Right kidney (tissue), 1 donor: Measurements from ENCODE around the gene KLHL13.
"Not testable (repeated sequence)": the region's sequence is repeated elsewhere in the genome, so short reads cannot be mapped to it uniquely, and the experiment has no call there.

Experiments used
- DNase-seq: peaks from one replicate; pipeline ENCODE4 v3.0.0-alpha.2; 2016

KLHL13 gene

DNA sequence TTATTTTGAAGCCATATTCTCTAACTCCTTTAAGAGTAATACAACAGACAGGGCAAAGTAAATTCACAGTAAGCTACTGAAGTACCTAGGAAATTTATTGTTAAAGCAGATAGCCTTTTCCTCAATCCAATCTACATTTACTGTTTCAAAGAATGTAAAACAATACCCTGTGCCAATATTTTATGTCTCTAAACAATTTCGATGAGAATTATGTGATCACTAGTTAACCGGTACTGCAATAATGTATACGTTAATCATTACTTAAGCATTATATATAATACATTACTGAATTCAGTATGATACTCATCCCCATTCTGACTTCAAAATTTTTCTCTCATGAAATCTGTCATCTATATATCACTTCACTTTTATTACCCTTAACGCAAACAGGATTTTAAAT, 28.5 kb downstream of the KLHL13 start:
- DNase-seq = no peak

DNA sequence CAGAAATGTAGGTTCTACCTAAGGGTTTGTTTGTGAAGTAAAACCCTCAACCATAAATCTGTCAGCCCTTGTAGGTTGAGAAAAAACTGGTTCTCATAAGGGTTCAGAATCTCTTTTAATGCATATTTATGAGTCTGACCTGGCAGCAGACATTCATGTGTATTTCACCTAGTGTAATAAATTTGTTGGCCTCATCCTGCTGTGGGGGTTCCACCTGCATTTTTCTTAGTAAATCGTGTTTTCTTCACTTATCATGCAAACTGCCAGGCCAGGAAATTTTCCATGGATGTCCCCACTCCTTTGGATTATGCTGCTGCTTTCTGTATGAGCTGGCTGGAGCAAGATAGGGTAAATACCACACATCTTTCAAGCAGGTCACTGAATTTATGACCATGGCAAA, 42.4 kb downstream of the KLHL13 start:
- DNase-seq = no peak

DNA sequence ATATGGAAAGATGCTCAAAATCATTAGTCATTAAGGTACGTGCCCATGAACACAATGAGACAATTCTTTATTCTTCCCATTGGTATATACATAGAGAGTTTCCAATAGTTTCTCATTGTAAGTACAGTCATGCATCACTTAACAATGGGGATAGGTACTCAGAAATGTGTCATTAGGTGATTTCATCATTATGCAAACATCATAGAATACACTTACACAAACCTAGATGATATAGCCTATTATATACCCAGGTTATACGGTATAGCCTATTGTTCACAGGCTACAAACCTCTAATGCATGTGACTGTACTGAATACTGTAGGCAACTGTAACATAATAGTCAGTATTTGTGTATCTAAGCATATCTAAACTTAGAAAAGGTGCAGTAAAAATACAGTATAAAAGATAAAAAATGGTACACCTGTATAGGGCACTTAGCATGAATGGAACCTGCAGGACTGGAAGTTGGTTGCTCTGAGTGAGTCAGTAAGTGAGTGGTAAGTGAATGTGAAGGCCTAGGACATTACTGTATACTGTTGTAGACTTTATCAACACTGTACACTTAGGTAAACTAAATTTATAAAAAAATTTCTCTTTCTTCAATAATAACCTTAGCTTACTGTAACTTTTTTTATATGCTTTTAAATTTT, 49.6 kb downstream of the KLHL13 start:
- DNase-seq = no peak

DNA sequence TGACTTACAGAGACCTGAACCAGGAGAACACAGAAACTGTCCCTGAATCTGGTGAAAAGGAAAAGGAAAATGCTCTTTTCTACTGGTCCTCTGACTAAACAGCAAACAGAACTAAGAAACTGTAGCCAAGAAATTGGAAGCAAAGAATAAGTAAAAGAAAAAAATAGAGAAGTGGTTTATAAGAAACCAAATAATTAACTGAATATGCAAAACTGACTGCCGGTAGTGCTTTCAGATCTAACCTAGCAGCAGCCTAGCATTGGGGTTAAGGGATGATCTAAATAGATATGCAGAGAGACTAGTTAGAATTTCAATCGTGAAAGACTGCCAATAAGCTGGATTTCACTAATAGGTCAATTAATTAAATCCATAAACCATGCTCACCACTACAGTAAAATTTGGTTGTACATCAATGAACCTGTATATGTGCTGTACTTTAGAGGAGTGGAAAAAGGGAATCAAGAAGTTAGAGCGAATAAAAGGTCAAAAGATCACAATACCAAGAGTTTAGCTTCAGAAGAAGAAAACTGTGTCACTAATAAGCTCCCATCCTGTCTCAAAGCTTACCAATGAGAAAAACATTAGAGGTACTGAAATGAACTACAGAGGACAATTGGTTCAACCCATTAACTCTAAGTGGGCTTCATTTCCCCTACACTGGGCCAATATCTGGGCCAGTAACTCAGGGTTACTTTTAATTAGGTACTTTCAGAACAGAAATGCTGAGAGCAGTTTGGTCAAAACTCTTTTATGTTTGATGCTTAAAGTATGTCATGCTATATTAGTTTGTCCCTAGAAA, 53.6 kb downstream of the KLHL13 start:
- no peak for DNase-seq

DNA sequence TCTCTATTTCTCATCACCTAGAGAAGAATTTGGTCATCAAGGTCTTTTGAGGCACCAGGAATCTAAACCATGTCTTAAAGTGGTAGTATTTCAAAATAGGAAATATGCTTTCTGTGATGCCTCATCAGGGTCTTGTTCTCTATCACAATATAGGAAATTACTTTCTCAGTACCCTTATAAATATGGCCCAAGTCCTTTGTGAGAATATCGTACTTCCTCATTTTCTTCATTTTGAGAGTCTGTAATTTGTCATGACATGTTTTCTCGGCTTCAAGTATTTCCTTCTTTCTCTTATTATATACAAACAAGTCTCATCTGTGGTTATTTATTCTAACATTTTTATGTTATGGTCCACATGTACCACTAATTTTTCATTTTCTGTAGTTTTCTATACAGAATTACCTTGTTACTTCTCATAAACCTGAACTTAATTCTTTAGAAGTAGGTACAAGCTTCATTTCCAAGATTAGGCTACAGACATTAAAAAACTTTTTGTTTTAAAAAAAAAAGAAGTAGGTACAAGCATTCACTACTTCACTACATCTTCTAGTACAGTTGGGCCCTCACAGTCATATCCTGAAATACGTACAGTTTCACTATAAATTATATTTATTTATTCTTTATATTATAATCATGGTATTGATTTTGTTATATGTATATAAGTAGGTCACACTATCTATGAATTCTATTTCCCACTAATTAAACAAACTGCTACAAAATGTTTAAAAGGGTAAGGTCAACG, 54.4 kb downstream of the KLHL13 start:
- DNase-seq = no peak

DNA sequence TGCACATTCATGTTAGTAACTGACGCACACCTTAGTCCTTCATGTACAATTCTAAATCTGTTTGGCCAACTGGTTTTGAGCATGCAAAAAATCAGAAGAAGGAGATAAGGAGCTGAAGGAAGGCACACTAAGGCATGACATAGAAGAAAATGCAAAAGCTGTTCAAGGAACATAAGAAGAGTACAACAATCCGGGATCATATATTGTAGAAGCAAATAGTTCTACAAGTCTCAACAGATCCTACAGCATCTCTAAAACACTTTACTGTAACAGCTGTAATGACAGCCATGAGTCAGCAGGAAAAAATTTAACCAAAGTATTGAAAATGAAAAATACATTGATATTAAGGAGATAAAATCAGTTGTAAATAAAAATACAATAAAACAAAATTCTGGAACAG, 57.7 kb downstream of the KLHL13 start:
- no peak for DNase-seq

DNA sequence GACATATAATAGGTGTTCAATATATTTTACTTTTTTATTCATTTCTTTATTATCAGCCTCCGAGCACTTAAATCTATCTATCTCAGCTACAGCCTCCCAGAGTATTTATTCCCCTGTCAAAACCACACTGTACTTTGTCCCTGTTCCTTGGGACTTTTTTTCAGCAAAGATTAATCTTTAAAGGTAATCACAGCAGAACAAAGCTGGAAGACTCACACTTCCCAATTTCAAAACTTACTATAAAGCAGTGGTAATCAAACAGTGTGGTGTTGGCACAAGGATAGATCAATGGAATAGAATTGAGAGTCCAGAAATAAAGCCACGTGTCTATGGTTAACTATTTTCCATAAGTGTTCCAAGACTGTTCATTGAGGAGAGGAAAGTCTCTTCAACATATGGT, 59.7 kb downstream of the KLHL13 start:
- DNase-seq = no peak

DNA sequence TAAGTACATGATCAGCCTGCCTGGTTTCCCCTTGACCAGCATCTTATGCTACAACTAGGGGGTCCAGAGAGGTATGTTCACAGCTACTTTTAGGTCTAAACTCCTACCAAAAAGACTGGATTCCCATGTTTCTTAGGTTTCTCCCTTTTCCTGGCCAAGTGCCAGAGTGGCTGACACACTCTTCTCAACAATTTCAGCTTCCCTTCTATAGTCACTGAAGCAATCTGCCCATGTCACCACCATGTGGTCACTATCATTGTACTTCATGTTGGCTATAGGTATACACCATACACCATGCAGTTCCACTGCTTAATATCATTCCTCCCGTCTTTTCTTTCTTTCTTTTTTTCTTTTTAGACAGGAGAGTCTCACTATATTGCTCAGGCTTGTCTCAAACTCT, 66.9 kb downstream of the KLHL13 start:
- DNase-seq = no peak

DNA sequence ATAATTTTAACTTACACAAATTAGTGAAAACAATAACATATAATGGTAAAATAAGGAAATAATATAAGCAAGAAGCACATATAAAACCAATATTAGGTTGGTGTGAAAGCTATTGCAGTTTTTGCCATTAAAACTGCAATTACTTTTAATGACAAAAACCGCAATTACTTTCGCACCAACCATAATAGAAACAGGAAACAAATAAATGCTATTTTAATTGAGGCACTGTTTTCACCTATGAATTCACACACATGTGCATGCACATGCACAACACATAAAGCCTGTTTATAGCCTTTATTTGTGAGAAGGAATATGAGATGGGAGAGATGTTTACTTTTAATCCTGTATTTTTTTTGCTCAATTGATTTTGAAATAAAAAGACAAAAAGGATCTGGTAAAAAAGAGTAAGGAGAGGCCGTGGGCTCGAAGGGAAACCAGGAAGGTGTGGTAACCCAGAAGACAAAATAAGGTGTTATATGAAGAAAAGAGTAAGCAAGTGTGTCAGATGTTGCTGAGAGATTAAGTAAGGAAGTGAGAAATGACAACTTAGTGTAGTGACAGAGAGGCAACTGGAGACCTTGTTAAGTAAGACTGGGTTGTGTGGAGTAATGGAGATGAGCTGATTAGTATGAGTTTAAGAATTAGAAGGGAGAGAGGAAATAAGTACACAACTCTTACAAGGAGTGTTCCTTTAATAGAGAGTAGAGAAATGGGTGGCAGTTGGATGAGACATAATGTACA, 69.0 kb downstream of the KLHL13 start:
- DNase-seq = no peak

DNA sequence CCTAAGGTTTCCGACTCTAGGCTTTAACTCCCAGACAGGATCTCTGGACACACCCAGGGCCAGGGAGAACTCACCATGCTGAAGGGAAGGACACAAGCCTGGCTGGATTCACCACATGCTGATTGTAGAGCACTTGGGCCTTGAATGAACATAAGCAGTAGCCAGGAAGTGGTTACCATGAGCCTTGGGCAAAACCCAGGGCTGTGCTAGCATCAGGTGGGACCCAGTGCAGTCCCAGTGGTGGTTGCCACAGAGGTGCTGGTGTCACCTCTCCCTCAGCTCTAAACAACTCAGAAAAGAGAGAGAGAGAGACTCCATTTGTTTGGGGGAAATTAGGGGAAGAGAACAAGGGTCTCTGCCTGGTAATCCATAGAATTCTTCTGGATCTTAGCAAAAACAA, 77.0 kb downstream of the KLHL13 start:
- DNase-seq = no peak

DNA sequence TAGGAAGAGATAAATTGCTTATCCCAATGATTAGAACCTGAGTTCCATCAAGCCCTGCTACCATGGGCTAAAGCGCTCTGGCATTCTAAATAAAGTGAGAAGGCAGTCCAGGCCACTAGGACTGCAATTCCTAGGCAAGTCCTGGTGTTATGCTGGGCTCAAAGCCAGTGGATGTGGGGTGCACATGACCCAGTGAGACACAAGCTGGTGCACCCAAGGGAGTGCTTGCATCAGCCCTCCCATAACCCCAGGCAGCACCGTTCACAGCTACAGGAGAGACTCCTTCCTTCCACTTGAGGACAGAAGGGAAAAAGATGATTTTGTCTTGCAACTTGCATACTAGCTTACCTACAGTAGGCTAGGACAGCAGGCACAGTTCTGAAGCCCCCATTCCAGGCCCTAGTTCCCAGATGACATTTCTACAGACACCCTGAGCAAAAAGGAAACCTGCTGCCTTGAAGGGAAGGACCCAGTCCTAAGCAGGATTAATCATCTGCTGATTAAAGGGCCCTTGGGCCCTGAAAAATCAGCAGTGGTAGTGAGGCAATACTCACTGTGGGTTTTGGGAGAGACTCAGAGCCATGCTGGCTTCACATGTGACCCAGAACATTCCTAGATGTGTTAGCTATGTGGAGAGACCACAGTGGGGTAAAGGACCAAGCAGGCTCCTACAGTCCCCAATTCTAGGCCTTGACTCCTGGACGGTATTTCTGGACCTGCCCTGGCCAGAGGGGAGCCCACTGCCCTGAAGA, 77.8 kb downstream of the KLHL13 start:
- no peak for DNase-seq

DNA sequence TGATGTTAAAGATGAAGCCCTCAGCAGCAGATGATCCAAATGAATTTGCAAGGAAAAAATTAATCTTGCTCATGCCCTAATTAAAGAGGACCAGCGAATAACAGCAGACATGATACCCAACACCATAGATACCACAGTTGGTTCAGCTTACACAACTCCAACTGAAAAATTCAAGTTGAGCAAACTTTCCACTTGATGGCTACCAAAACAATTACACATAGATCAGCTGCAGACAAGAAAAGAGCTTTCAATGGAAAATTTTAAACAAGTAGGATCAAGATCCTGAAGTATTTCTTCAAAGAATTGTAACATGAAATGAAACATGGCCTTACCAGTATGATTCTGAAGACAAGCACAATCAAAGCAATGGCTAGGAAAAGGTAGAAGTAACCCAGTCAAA, 90.0 kb downstream of the KLHL13 start:
- DNase-seq = no peak

DNA sequence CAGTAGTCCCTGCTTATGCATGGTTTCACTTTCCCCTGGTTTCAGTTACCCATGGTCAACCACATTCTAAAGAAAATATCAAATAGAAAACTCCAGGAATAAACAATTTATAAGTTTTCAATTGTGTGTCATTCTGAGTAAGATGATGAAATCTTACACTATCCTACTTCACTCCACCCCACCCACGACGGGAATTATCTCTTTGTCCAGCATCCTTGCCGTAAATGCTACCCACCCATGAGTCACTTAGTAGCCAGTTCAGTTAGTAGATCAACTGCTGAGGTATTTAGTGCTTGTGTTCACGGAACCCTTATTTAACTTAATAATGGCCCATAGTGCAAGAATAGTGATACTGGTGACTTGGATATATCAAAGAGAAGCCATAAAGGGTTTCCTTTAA, 91.4 kb downstream of the KLHL13 start:
- DNase-seq = no peak

DNA sequence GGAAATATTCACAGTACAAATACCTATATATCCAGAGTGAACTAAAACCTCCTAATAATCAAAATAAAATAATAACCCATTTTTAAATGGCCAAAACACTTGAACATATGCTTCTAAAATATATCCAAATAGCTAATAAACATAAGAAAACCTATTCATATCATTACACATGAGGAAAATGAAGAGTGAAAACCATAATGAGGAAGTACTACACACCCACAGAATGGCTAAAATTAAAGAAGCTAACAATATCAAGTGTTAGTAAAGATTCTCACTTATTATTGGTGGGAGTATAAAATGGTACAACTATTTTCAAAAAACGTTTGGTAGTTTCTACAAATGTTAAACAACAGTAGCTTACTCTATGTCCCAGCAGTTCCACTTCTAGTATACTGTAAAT, 92.1 kb downstream of the KLHL13 start:
- no peak for DNase-seq

DNA sequence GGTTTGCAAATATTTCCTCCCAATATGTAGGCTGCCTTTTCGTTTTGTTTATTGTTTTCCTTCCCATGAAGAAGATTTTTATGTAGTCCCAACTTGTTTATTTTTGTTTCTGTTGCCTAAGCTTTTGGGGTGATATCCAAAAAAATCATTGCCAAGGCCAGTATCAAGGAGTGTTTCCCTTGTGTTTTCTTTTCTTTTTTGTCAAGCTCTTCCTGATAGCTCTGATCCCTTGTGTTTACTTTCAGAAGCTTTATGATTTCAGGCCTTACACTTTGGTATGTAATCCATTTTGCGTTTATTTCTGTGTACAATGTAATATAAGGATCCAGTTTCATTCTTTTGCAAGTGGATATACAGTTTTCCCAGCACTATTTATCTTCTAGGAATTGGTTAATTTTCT, 93.9 kb downstream of the KLHL13 start:
- no peak for DNase-seq

DNA sequence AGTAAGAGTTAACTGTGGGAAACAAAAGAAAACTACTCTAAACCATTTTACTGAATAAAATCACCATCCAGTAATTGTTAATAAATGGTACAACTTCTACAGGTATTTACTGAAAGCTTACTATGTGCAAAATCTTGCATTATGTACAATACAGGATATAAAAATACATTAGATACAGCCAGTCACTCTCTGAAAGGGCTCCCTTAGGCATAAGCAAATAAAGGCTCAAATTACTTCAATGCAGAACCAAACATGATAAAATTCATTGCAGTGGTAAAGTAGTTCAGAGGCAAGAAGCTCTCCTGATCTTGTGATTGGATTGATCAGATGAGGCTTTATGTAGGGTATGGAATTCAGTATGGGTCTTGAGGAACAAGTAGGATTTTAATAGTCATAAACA, 100.2 kb downstream of the KLHL13 start:
- DNase-seq = no peak

DNA sequence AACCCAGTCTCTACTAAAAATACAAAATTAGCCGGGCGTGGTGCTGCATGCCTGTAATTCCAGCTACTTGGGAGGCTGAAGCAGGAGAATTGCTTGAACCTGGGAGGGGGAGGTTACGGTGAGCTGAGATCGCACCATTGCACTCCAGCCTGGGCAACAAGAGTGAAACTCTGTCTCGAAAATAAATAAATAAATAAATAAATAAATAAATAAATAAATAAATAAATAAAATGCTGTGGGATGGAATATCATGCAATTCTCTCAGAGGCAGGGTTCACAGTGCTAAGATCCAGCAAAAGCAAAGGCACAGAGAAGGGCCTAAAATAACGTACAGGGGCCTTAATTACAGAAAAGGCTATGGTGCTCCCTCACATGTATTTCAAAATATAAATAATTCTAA, 114.2 kb downstream of the KLHL13 start:
- DNase-seq = not testable (repeated sequence)

DNA sequence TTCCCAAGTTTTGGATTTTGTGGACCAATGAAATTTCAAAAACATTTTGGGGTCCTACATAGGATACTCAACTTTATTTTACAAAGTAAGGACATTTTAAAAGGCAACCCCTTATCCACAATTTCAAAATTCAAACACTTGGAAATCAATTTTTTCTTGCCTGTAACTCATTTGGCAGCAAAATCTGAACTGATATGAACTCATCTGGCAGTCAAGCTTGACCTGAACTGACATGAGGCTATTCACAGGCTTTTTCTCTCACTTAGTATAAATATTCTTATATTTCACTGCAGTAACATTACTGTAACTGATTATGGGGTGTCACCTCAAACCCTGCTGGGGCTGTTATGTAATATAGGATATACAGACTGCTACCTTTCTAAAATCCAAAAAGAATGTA, 116.1 kb downstream of the KLHL13 start:
- no peak for DNase-seq

DNA sequence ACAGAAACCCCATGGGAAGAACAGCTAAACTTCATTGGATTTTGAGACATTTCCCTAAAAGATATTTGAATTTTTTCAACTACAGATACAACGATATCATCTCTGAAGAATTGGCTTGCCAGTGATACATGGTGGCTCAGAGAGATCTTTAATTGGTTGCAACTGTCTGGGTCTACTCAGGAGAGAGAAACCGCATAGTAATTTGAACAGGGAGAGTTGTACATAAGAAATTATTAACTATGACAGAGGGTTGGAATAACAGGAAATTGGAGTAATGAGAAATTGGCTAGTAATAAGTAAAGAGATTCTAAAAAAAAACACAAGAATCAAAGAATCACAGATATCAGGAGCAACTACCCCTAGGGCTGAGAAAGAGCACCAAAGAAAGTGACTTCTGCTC, 118.4 kb downstream of the KLHL13 start:
- no peak for DNase-seq

DNA sequence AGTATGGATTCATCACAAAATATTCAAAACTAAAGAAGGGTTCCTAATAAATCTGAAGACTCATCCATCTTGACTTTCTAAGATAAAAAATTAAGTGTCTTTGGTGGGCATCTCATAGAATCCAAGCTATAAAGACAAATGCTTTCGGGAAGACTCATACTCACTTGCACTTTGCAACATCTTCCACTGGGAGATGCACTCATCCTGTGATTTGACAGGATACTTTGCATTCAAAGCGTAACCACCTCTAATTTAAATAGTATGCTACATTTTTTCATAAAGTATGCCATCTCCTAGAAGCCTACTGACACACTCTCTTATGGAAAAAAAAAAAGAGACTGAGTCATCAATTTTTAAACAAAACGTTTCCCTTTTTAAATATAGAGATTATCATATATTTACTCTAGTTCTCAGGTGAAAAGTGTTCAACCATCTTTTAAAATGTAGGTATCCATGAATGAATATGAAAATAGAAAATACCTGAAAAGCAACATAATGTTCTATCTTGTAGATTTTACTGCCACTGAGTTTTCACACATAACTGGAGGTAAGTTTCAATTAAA, 119.6 kb downstream of the KLHL13 start:
- no peak for DNase-seq

DNA sequence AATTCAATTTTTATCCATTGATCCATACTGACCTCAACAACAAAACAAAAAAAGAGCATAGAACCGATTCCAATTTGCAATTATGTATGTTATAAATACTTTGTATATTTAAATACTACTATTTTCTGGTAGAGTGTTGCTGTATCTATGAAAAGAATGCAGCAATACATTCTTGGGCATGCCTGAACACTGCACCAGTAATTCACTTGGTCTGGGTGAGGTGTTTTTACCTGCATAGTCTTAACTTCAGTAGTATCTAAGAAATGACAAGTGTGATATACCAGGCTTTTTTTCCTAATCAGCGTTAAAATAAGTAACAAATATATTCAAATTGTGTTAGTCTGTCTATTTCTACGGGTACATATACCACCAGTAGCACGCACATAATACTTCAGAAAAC, 120.2 kb downstream of the KLHL13 start:
- no peak for DNase-seq

DNA sequence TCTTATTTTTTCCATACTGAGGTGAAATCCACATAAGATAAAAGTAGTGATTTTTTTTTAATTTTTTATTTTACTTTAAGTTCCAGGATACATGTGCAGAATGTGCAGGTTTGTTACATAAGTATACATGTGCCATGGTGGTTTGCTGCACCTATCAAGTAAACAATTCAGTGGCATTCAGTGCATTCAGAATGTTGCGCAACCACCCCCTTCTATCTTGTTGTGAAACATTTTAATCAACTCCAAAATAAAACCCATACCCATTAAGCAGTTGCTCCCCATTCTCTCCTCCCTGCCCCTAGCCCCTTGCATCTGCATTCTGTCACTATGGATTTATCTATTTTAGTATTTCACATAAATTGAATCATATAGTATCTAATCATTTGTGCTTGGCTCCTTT, 121.2 kb downstream of the KLHL13 start:
- no peak for DNase-seq
